ENCODE data around the gene HIF1A. TPM values are rescaled to one million over a fixed set of nuclear protein-coding genes. Genes with fewer than 3 reads are reported as not detected.

The HIF1A gene
- total RNA-seq, 1 donor from 2014 or later, result 299 TPM

DNA sequence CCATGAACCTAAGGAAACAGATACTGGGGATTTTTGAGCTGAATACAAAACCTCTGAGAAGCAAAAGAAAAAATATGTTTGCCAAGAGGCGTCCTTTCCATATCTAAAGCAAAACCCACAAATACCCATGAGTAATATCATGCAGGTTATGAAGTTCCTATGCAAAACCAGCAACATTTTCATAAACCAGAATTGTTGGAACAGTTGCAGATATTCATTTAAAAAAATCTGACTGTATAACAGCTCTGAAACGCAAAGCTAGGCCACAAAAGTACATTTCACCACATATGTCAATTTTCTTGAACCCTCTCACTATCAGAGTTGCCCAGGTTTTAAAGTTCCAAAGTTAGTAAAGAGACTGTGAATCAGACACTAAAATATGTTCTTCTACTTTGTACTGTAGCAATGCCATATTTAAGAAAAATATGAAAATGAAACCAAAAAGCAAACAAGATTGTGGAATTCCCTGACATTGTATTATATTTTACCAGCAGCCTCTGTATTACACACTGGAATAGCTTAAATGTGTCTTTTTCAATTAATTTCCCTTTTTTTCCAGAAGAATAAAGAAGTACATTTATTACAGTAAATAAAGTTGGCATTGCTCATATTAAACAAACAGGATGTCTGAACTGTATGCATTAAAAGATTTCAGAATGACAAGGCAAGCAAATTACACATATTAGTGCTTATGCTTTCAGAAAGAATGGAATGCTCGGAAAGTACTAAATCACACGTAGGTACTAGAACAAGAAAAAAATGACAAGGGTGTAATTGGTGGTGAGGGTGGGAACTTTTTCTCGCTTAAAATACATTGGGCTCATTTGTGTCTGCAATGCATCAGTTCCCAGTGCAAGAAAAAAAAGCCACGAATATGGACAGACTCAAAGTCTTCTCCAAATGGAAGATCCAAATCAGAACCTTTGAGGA, 33.6 kb upstream of the HIF1A start:
- no peaks in the 10 kb centered on the region for H3F3A ChIP-seq (ENCODE audit: low read depth)

DNA sequence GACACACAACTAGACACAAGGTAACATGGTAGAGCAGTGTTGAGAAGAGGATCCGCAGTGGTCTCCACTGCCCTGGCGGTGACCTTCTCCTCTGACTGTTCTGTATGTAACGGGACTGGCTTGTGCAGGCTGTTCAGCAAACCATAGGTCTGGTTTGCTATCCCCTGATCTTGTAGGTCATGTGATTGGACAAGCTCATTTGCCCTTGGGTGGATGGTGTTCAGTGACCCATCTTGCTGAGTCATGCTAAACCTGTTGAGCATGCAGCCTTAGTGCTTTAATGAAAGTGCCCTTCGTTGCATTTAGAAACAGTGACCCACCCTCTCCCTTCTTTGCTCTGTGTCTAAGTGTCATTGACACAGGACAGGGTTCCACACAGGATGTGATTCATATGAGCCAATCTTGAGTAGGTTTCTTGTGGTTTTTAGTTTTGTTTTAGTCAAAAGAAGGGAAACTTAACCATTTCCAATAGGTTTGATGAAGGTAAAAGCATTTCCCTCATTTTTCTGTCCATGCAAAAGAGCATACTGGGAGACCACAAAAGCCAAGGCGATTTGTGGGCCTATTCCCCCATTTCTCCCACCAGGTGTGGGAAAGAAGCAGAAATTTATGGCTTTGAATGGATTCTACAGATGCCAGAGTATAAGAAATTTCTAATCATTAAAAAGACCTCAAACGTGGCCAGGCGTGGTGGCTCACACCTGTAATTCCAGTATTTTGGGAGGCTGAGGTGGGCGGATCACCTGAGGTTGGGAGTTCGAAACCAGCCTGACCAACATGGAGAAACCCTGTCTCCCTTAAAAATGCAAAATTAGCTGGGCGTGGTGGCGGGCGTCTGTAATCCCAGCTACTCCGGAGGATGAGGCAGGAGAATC, 32.6 kb upstream of the HIF1A start:
- Histone ChIP-seq H3K9ac (no peak overlapping the region), H2AFZ (replicated peaks) (peak overlapping the region; percentile 60), H3K4me1 (no peaks in the 10 kb centered on the region), H3F3A (ENCODE audit: low read depth) (no peaks in the 10 kb centered on the region), H3K9me3 (ENCODE audit: low read depth) (no peaks in the 10 kb centered on the region), H3K4me2 (no peak overlapping the region), H3K27ac (no peak overlapping the region), H3K4me3 (no peak overlapping the region), H3K79me2 (ENCODE audit: low read depth) (no peaks in the 10 kb centered on the region), H4K20me1 (ENCODE audit: low read depth) (no peaks in the 10 kb centered on the region), H3K36me3 (no peaks in the 10 kb centered on the region), H3K27me3 (no peaks in the 10 kb centered on the region)
- peak; percentile 4 for DNase-seq (ENCODE audit: low spot score)
- Mint-ChIP-seq H3K4me1 (peaks cover 2% of the 10 kb centered on the region), H3K27me3 (ENCODE audit: insufficient read depth, low read depth) (peaks cover 4% of the 10 kb centered on the region), H3K36me3 (no peaks in the 10 kb centered on the region), H3K9me3 (no peaks in the 10 kb centered on the region), H3K4me3 (no peak overlapping the region), H3K27ac (no peak overlapping the region)
- TF ChIP-seq EZH2 (IDR thresholded peaks at IDR 0.05), result no peak
- TF ChIP-seq EZH2phosphoT487 (IDR thresholded peaks at IDR 0.05), result no peak
- TF ChIP-seq, protein P1, sequence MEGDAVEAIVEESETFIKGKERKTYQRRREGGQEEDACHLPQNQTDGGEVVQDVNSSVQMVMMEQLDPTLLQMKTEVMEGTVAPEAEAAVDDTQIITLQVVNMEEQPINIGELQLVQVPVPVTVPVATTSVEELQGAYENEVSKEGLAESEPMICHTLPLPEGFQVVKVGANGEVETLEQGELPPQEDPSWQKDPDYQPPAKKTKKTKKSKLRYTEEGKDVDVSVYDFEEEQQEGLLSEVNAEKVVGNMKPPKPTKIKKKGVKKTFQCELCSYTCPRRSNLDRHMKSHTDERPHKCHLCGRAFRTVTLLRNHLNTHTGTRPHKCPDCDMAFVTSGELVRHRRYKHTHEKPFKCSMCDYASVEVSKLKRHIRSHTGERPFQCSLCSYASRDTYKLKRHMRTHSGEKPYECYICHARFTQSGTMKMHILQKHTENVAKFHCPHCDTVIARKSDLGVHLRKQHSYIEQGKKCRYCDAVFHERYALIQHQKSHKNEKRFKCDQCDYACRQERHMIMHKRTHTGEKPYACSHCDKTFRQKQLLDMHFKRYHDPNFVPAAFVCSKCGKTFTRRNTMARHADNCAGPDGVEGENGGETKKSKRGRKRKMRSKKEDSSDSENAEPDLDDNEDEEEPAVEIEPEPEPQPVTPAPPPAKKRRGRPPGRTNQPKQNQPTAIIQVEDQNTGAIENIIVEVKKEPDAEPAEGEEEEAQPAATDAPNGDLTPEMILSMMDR (IDR thresholded peaks at IDR 0.05), result no peak

More for the DNA sequence above, 33.6 kb upstream of the HIF1A start:
- no peaks in the 10 kb centered on the region for H3K27me3 ChIP-seq
- TF ChIP-seq EZH2phosphoT487 (IDR thresholded peaks at IDR 0.05) (no peak), EZH2 (IDR thresholded peaks at IDR 0.05) (no peak)
- TF ChIP-seq, protein P1 (IDR thresholded peaks at IDR 0.05), result no peak
- Mint-ChIP-seq H3K4me1 (peaks cover 2% of the 10 kb centered on the region), H3K9me3 (no peaks in the 10 kb centered on the region), H3K27ac (no peak overlapping the region), H3K27me3 (ENCODE audit: insufficient read depth, low read depth) (peaks cover 7% of the 10 kb centered on the region), H3K4me3 (no peak overlapping the region), H3K36me3 (no peaks in the 10 kb centered on the region)
- no peaks in the 10 kb centered on the region for H3K36me3 ChIP-seq
- no peak overlapping the region for H3K27ac ChIP-seq
- no peak overlapping the region for H3K4me3 ChIP-seq
- no peak overlapping the region for H3K9ac ChIP-seq
- no peaks in the 10 kb centered on the region for H4K20me1 ChIP-seq (ENCODE audit: low read depth)
- H3K9me3 ChIP-seq (ENCODE audit: low read depth), result no peaks in the 10 kb centered on the region
- H3K79me2 ChIP-seq (ENCODE audit: low read depth), result no peaks in the 10 kb centered on the region
- peak overlapping the region; percentile 60 for H2AFZ ChIP-seq (replicated peaks)
- H3K4me1 ChIP-seq, result no peaks in the 10 kb centered on the region
- no peak for DNase-seq (ENCODE audit: low spot score)
- H3K4me2 ChIP-seq, result no peak overlapping the region

DNA sequence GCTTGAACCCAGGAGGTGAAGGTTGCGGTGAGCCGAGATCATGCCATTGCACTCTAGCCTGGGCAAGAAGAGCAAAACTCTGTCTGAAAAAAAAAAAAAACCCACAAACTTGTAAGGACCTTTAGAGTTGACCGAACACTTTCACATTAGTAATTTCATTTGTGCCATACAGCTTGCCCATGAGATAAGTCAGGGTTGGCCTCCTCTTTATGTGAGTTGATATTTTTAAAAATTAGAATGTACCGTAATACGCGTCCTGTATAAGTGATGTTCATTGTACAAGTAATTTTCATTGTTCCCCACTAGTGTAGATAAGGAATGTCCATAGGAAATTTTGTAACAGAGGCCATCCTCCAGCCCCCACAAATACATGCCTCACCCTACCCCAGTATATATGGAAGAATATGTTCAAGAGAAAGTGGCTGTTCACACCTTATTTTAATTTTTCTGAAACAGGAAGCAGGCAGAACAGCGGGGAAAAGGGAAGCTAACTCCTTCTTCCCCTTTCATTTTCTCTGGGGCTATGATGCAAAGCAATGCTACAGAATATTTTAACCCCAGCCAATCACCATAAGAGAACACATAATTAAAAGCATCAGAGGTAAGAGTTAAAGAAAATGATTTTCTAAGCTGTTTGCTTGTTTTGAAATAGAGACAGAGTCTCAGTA, 31.9 kb upstream of the HIF1A start:
- no peaks in the 10 kb centered on the region for H3K4me1 ChIP-seq
- H3K27me3 ChIP-seq, result no peaks in the 10 kb centered on the region
- H3K36me3 ChIP-seq, result no peaks in the 10 kb centered on the region
- no peak overlapping the region for H3K9ac ChIP-seq
- H3K27ac ChIP-seq, result no peak overlapping the region
- H2AFZ ChIP-seq (replicated peaks), result no peak overlapping the region
- no peaks in the 10 kb centered on the region for H3F3A ChIP-seq (ENCODE audit: low read depth)
- H3K4me2 ChIP-seq, result no peak overlapping the region
- no peaks in the 10 kb centered on the region for H3K79me2 ChIP-seq (ENCODE audit: low read depth)
- Mint-ChIP-seq H3K27me3 (ENCODE audit: insufficient read depth, low read depth) (peaks cover 4% of the 10 kb centered on the region), H3K4me3 (no peak overlapping the region), H3K4me1 (peaks cover 2% of the 10 kb centered on the region), H3K36me3 (no peaks in the 10 kb centered on the region), H3K27ac (no peak overlapping the region), H3K9me3 (no peaks in the 10 kb centered on the region)
- H4K20me1 ChIP-seq (ENCODE audit: low read depth), result no peaks in the 10 kb centered on the region
- no peak overlapping the region for H3K4me3 ChIP-seq
- no peak for TF ChIP-seq EZH2 (IDR thresholded peaks at IDR 0.05)
- TF ChIP-seq, protein P1 (IDR thresholded peaks at IDR 0.05), result no peak
- no peak for TF ChIP-seq EZH2phosphoT487 (IDR thresholded peaks at IDR 0.05)
- DNase-seq (ENCODE audit: low spot score), result no peak
- no peaks in the 10 kb centered on the region for H3K9me3 ChIP-seq (ENCODE audit: low read depth)

Measured in neural progenitor cell (in vitro differentiated cells).